Prostate gland (tissue), 2 donors: Measurements from ENCODE around the gene NCAM2. TPM values are rescaled to one million over a fixed set of nuclear protein-coding genes. Genes with fewer than 3 reads are reported as not detected.

Experiments
- DNase-seq: peaks from one replicate; pipeline ENCODE4 v3.0.0-alpha.2; 2019; ENCODE audit warnings: low spot score
- H3K27ac ChIP-seq, 2 donors: fragments of 200-600 bp; sonication (generic); 2 replicates each; pipeline ENCODE4 v1.5.1; 2017 to 2019
- H3K27me3 ChIP-seq: fragments of 200-600 bp; sonication (generic); replicated peaks from 2 replicates; pipeline ENCODE4 v1.5.1; 2019; ENCODE audit not compliant: insufficient read depth
- H3K36me3 ChIP-seq, 2 donors: fragments of 200-600 bp; sonication (generic); 1 replicate in 1 of 2; 2 replicates in 1 of 2; pipeline versions ENCODE4 v1.5.1 to v1.8.1; 2017 to 2019
- H3K4me1 ChIP-seq: fragments of 200-600 bp; sonication (generic); replicated peaks from 2 replicates; pipeline ENCODE4 v1.5.1; 2019
- H3K4me3 ChIP-seq, 2 donors: fragments of 200-600 bp; sonication (generic); 2 replicates each; pipeline ENCODE4 v1.5.1; 2017 to 2019
- H3K9me3 ChIP-seq: fragments of 200-600 bp; sonication (generic); 2 replicates; pipeline ENCODE4 v1.5.1; 2017
- CTCF ChIP-seq, 4 experiments: fragments of 200-600 bp in 2 of 4; fragments of 450-650 bp in 2 of 4; sonication (generic) in 2 of 4; IDR thresholded peaks; 1 replicate in 3 of 4; 2 replicates in 1 of 4; pipeline ENCODE4 v1.5.1; 2016 to 2019; ENCODE audit warnings: antibody characterized with exemption in 4 of 4, mild to moderate bottlenecking in 2 of 4, moderate library complexity in 2 of 4
- POLR2A ChIP-seq: fragments of 450-650 bp; IDR thresholded peaks from one replicate; pipeline ENCODE4 v1.6.1; 2016; ENCODE audit warnings: antibody characterized with exemption, mild to moderate bottlenecking
- POLR2AphosphoS5 ChIP-seq: sonication (generic); formaldehyde crosslinking; IDR thresholded peaks from one replicate; pipeline ENCODE4 v1.6.1; 2017; ENCODE audit warnings: antibody characterized with exemption
- WGBS: methylation state at CpG from one replicate; pipeline ENCODE4 v1.1.5; 2018; 5-methylcytosine and 5-hydroxymethylcytosine counted together
- intact Hi-C: fragments of 100-400 bp; cut with DNase I; formaldehyde crosslinking; loops from one replicate; pipeline ENCODE4 v1.14.2; 2022
- total RNA-seq, 2 donors: library from RNA; depleted of rRNA; stranded (reverse); fragments of >200 nt; gene quantifications; one replicate each; pipeline ENCODE4 v1.1.0, GENCODE V29; 2016

Gene NCAM2
- 10 to 100 TPM in 1 of 2 donors, 1 to 10 TPM in 1; 1.1 to 21.9 TPM for total RNA-seq

DNA sequence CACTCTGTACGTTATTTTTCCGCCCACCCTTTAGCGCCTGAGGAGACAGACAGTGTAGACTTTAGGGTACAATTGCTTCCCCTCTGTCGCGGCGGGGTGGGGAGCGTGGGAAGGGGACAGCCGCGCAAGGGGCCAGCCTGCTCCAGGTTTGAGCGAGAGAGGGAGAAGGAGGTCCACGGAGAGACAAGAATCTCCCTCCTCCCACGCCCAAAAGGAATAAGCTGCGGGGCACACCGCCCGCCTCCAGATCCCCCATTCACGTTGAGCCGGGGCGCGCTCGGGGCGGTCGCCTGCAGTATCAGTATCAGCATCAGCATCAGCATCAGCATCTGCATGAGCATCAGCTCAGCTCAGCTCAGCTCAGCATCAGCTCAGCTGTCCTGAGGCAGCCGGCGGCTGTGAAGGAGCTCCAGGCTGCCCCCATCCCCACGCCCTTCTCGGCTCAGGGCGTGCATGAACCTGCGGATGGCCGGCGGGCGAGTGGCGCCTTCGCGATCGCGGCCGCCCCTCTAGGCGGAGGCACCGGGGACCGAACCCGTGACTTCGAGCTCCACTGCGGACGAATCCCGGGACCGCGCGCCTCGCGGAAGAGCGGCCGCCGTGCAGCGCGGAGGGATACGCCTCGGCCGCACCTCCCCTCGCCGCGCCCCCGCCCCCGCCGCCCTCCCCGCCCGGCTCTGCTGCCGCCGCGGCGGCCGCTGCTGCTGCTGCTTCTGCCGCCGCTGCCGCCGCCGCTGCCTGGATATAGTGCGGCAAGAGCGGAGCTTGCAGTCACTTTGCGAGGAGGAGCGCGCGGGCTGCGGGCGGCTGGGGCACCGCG is at the start of gene NCAM2:
NCAM2 (plus strand) TSS at position 774 of the 820 bp plus-strand sequence.
- under 1% methylated on average over 56 of the region's 86 CpGs for WGBS
- H3K4me1 ChIP-seq: no peaks in the 10 kb centered on the region

DNA sequence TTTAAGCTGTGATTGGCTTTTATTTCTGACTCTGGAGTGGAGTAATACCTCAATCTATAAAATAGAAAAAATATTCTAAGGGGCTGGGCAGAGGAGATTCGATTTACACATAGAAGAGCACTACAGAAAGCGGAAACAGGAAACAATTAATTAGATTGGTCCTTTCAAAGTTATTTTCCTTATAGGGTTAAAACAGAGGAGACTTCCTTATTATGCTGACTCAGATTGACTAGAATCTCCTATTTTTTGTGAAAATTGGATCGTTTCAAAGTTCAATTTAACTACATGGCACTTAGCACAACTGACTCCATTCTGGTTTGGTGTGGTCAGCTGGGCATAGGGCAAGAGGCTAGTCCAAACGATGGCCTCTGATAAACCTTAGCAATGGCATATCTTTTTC is 48.3 kb upstream of the NCAM2 start:
- Histone ChIP-seq H3K36me3 (no peaks in the 10 kb centered on the region), H3K4me1 (no peaks in the 10 kb centered on the region), H3K27ac (no peak overlapping the region), H3K27me3 (no peaks in the 10 kb centered on the region), H3K9me3 (no peaks in the 10 kb centered on the region), H3K4me3 (no peak overlapping the region)
- intact Hi-C loops: no loop called here
- 56% methylated on average over 4 of the region's 4 CpGs for WGBS
- TF ChIP-seq POLR2AphosphoS5 (no peak), CTCF (IDR thresholded peaks at IDR 0.05) (no peak), POLR2A (no peak)
- no peak for DNase-seq

More for the DNA sequence above, at the start of gene NCAM2:
- intact Hi-C loops: loop anchor here (5.0 kb wide), 1 partner anchor 1794 kb away; no protein-coding TSS in a partner anchor
- no peaks in the 10 kb centered on the region for H3K9me3 ChIP-seq
- no peak for TF ChIP-seq CTCF (IDR thresholded peaks at IDR 0.05)
- TF ChIP-seq POLR2AphosphoS5: no peak
- TF ChIP-seq POLR2A: no peak
- H3K27me3 ChIP-seq: no peaks in the 10 kb centered on the region
- DNase-seq: peak; percentile 53
- peak within 1 kb of the TSS; percentile 38 to 46 for H3K4me3 ChIP-seq
- no peaks in the 10 kb centered on the region for H3K36me3 ChIP-seq
- peak within 1 kb of the TSS; percentile 14 to 27 for H3K27ac ChIP-seq

GRCh38 chr21:20965816-20966215 is 32.4 kb upstream of the NCAM2 start:
- DNase-seq: no peak
- WGBS: 77% methylated on average over 1 of the region's 1 CpG
- Histone ChIP-seq H3K4me1 (no peaks in the 10 kb centered on the region), H3K27me3 (no peaks in the 10 kb centered on the region), H3K27ac (no peak overlapping the region), H3K4me3 (no peak overlapping the region), H3K36me3 (no peaks in the 10 kb centered on the region), H3K9me3 (no peaks in the 10 kb centered on the region)
- intact Hi-C loops: no loop called here
- TF ChIP-seq POLR2AphosphoS5 (no peak), POLR2A (no peak), CTCF (IDR thresholded peaks at IDR 0.05) (no peak)

GRCh38 chr21:20968391-20968790 is 29.8 kb upstream of the NCAM2 start:
- Histone ChIP-seq H3K36me3 (no peaks in the 10 kb centered on the region), H3K9me3 (no peaks in the 10 kb centered on the region), H3K4me3 (no peak overlapping the region), H3K4me1 (no peaks in the 10 kb centered on the region), H3K27me3 (no peaks in the 10 kb centered on the region), H3K27ac (no peak overlapping the region)
- DNase-seq: no peak
- TF ChIP-seq POLR2AphosphoS5 (no peak), CTCF (IDR thresholded peaks at IDR 0.05) (no peak), POLR2A (no peak)
- intact Hi-C loops: no loop called here
- WGBS: 57% methylated on average over 4 of the region's 4 CpGs

- TF ChIP-seq POLR2A: no peak
- no peak for TF ChIP-seq CTCF (IDR thresholded peaks at IDR 0.05)
- TF ChIP-seq POLR2AphosphoS5: no peak
- Histone ChIP-seq H3K9me3 (no peaks in the 10 kb centered on the region), H3K4me3 (no peak overlapping the region), H3K27me3 (no peaks in the 10 kb centered on the region), H3K4me1 (no peaks in the 10 kb centered on the region), H3K36me3 (no peaks in the 10 kb centered on the region), H3K27ac (no peak overlapping the region)
- 15% methylated on average over 1 of the region's 1 CpG for WGBS
- DNase-seq: no peak
- intact Hi-C loops: no loop called here
Measured at GRCh38 chr21:20970691-20971090, 27.5 kb upstream of the NCAM2 start.
